Thyroid gland (tissue), 4 donors: ENCODE measurements around the gene CCDC9.

Experiments
- POLR2A ChIP-seq, 2 donors: fragments of 450-650 bp; IDR thresholded peaks; one replicate each; pipeline ENCODE4 v1.6.1; 2017; ENCODE audit warnings: antibody characterized with exemption in 2 of 2, mild to moderate bottlenecking in 2 of 2, moderate library complexity in 1 of 2
- TF ChIP-seq, protein P1 (sequence below), 6 experiments: fragments of 200-600 bp in 3 of 6; fragments of 450-650 bp in 3 of 6; sonication (generic) in 3 of 6; IDR thresholded peaks; one replicate each; pipeline ENCODE4 v1.5.1; 2016 to 2019; ENCODE audit warnings: antibody characterized with exemption in 6 of 6, mild to moderate bottlenecking in 2 of 6, inconsistent platforms in 1 of 6, moderate library complexity in 1 of 6

DNA sequence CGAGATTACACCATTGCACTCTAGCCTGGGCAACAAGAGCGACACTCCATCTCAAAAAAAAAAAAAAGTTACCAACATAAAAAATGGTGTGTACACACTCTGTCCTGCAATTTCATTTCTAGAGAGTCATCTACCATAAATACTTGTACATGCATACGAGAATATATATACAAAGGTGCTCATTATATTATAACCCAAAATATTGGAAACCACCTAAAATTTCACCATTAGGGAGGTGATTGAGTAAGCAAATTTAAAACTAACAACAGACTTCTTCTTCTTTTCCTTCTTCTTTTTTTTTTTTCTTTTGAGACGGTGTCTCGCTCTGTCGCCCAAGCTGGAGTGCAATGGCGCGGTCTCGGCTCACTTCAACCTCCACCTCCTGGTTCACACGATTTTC lies 45.9 kb downstream of the CCDC9 start:
- TF ChIP-seq, protein P1, sequence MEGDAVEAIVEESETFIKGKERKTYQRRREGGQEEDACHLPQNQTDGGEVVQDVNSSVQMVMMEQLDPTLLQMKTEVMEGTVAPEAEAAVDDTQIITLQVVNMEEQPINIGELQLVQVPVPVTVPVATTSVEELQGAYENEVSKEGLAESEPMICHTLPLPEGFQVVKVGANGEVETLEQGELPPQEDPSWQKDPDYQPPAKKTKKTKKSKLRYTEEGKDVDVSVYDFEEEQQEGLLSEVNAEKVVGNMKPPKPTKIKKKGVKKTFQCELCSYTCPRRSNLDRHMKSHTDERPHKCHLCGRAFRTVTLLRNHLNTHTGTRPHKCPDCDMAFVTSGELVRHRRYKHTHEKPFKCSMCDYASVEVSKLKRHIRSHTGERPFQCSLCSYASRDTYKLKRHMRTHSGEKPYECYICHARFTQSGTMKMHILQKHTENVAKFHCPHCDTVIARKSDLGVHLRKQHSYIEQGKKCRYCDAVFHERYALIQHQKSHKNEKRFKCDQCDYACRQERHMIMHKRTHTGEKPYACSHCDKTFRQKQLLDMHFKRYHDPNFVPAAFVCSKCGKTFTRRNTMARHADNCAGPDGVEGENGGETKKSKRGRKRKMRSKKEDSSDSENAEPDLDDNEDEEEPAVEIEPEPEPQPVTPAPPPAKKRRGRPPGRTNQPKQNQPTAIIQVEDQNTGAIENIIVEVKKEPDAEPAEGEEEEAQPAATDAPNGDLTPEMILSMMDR (IDR thresholded peaks at IDR 0.05), result no peak
- no peak for TF ChIP-seq POLR2A (IDR thresholded peaks at IDR 0.05)
